Measurements from ENCODE around the gene SORCS2.

DNA sequence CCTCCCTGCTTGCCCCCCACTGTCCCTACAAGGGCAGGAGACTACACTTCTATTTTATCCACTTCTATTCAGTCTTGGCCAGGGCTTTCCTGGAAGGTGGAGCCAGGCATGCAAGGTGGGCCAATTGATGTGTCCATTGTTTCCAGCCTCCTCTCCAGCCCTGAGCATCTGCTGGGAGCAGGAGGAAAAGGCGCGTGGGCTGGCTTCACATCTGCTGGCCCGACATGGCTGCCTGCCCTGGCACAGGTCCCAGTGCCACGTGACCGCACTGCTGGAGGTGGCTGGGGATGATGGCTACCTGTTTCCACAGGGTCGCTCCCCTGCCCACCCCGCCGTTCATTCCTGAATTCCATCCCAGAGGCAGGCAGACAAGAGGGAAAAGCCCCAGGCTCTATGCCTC is 499.6 kb downstream of the SORCS2 start:
- TF ChIP-seq, protein P1, sequence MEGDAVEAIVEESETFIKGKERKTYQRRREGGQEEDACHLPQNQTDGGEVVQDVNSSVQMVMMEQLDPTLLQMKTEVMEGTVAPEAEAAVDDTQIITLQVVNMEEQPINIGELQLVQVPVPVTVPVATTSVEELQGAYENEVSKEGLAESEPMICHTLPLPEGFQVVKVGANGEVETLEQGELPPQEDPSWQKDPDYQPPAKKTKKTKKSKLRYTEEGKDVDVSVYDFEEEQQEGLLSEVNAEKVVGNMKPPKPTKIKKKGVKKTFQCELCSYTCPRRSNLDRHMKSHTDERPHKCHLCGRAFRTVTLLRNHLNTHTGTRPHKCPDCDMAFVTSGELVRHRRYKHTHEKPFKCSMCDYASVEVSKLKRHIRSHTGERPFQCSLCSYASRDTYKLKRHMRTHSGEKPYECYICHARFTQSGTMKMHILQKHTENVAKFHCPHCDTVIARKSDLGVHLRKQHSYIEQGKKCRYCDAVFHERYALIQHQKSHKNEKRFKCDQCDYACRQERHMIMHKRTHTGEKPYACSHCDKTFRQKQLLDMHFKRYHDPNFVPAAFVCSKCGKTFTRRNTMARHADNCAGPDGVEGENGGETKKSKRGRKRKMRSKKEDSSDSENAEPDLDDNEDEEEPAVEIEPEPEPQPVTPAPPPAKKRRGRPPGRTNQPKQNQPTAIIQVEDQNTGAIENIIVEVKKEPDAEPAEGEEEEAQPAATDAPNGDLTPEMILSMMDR (IDR thresholded peaks at IDR 0.05 in 4 of 5, conservative IDR thresholded peaks at IDR 0.05 in 1 of 5) = no peak
- TF ChIP-seq POLR2A (IDR thresholded peaks at IDR 0.05) = no peak

Measured in gastrocnemius medialis (tissue), 4 donors.